Fibroblast of mammary gland (primary cell): ENCODE data around the gene OSTN.

ENCODE experiments used
- DNase-seq: peaks from one replicate; pipeline ENCODE4 v3.0.0-alpha.2; 2010; ENCODE audit warnings: low read depth
- H3K4me3 ChIP-seq: 2 replicates; pipeline ENCODE4 v1.5.1; 2011; ENCODE audit warnings: low read depth, mild to moderate bottlenecking, low read length, moderate library complexity; ENCODE audit not compliant: control insufficient read depth
- TF ChIP-seq, protein P1 (sequence below): conservative IDR thresholded peaks from 2 replicates; pipeline ENCODE4 v1.5.1; 2011; ENCODE audit warnings: low read depth, low read length, inconsistent platforms; ENCODE audit not compliant: control insufficient read depth, insufficient read depth

The OSTN gene

DNA sequence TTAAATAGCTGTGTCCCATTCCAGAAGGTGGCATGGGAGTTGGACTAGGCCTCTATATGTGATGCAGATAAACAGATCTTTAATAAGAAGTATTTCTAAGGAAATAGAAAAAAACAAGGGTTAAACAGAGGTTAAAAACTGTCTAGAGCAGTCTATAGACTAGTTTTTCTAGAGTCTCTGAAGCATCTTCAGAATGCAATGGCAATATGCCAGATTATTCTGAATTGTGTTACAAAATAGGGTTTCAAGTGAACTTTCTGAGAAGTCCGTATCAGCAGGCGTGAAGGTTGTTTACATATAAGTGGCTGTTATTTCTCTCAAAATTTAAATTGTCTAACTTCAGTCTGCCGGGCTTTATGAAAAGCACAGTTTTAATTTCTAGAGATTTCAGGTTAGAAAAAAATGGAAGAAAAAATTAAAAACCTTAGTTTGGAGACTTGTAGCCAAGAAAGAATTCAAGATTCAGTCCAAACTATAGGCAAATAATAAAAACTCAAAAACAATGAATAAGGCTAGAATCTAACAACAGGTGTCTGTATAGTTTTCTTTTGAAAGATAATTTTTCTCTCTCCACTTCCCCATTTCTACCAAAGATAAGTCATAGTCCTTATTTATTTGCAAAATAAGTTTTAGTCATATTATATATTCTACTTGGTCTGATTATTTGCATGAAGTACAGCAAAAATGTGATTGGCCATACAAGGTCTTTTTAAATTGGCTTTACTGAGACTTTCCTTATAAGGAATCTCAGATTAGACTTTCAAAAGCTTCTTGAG, 55.2 kb downstream of the OSTN start:
- TF ChIP-seq, protein P1, sequence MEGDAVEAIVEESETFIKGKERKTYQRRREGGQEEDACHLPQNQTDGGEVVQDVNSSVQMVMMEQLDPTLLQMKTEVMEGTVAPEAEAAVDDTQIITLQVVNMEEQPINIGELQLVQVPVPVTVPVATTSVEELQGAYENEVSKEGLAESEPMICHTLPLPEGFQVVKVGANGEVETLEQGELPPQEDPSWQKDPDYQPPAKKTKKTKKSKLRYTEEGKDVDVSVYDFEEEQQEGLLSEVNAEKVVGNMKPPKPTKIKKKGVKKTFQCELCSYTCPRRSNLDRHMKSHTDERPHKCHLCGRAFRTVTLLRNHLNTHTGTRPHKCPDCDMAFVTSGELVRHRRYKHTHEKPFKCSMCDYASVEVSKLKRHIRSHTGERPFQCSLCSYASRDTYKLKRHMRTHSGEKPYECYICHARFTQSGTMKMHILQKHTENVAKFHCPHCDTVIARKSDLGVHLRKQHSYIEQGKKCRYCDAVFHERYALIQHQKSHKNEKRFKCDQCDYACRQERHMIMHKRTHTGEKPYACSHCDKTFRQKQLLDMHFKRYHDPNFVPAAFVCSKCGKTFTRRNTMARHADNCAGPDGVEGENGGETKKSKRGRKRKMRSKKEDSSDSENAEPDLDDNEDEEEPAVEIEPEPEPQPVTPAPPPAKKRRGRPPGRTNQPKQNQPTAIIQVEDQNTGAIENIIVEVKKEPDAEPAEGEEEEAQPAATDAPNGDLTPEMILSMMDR: no peak
- DNase-seq: no peak
- no peak overlapping the region for H3K4me3 ChIP-seq

DNA sequence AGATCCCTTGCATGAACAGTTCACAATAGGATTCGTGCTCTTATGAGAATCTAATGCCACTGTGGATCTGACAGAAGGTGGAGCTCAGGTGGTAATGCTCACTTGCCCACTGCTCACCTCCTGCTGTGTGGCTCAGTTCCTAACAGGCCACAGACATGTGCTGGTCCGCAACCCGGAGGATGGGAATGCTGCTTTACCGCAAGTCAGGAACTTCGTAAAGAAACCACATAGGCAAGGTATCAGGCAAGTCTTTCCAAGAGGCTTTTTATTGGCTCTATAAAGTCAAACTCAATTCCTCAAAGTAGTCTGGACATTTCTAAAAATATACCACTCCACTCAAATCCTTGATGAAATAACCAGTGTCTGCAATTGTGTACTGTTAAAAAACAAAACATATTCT, 56.1 kb downstream of the OSTN start:
- H3K4me3 ChIP-seq: no peak overlapping the region
- TF ChIP-seq, protein P1: no peak
- no peak for DNase-seq

DNA sequence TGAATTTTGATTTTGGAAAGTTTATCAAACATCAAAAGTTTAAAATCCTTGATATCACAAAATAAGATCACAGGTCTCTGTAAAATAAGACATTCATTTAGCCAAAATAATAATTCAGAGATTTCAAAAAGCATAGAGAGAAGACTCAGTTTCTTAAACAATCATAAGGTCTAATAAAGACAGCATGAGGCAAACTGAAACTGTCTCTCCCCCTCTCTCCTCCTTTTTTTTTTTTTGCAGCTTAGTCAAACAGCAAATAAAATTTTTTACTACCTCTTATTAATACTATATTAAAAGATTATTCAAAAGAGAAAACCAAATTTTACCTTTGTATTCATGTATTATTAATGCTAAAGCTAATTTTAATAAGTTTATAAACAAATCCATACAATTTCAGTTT, 57.4 kb downstream of the OSTN start:
- no peak for DNase-seq
- TF ChIP-seq, protein P1: no peak
- H3K4me3 ChIP-seq: no peak overlapping the region

DNA sequence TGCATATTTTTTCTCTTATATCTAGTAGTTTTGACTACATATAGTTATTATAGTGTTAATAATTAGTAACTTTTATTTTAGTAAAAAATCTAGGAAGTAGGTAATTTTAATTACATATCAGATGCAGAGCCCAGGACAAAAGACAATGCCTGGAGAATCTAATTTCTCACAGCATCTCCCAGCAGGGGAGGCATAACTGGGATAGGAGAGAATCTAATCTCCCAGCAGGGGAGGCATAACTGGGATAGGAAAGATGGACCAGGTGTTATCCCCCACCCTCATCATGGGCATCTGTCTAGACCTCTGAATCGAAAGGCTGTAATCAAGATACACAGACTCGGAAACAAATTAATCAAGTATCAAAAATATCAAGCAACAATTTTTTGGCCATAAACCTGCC, 58.2 kb downstream of the OSTN start:
- no peak for DNase-seq
- H3K4me3 ChIP-seq: no peak overlapping the region
- TF ChIP-seq, protein P1: no peak

DNA sequence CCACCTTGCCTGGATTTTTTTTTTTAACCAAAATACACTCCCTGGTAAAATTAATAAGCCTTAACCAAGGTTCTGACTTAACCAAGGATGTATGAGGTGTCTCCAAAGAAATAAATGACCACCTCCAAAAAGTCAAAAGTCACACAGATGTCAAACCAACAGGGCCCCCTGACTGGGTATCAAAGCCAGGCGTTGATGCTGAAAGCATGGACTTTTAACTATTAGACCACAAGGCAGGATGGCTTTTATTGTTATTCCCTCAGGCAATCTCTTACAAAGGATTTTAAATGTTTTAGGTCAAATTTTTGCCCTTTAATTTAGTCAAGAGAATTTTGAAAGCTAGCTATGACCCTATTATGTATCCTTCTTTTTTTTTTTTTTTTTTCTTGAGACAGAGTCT, 60.4 kb downstream of the OSTN start:
- TF ChIP-seq, protein P1: no peak
- no peak overlapping the region for H3K4me3 ChIP-seq
- no peak for DNase-seq

DNA sequence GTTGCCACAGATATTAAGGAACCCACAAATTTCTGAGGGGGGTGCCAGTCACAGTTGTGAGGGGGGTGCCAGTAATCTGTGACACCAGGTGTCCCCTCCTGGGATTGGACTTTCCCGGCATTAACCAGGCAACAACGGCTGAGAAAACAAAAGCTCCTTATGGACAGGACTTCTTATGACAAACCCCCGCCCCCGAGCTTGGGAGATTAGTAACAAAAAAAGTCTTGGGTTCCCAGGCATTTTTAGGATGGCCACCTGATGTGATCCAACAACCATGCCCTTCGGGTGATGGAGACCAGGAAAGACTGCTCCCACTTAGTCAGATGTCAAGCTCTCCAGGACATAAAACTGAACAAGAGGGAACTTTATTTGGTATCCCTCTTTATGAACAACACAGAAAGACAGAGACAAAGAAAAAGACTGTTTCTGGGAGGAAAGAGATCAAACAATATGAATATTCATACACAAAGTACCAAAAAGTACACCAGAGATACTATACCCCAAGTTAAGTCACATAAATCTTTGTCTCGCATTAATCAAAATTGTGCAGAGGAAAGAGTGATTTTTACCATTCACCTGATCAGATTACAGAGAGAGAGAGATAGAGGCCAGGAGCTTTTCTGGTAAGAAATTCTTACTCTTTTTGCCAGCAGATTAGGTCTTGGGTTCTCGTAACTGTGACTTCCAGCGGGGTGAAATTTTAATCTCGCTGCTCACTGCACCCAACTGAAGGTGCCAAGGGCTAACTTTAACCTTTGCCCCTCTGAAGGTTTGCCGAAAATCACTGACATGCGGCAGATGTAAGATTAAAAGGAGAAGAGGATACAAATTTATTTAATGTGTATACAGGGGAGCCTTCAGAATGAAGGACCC, 61.6 kb downstream of the OSTN start:
- no peak overlapping the region for H3K4me3 ChIP-seq
- DNase-seq: no peak
- TF ChIP-seq, protein P1: no peak

DNA sequence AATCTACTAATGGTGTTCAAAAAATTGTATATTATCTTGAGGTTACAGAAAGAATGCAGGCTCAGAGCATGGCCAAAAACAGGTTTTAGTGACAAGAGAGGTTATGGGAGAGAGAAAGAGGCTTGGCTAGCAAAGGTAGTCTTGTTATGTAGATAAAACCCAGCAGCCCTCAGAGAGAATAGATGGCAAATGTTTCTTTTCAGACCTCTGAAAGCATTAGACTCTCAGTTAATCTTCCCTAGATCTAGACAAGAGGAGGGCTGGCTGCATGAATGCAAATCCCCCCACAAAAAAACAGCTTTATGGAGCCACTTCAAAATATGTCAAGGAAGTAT, 62.2 kb downstream of the OSTN start:
- DNase-seq: no peak
- TF ChIP-seq, protein P1: no peak
- H3K4me3 ChIP-seq: no peak overlapping the region
